Gastroesophageal sphincter (tissue), 4 donors: ENCODE results near the gene BSG. TPM values are rescaled to one million over a fixed set of nuclear protein-coding genes. Genes with fewer than 3 reads are reported as not detected.

Experiments used
- ATAC-seq: fragments of 150-250 bp; one replicate; pipeline ENCODE4 v1.9.1; 2016; ENCODE audit warnings: mild to moderate bottlenecking, moderate library complexity
- H3K27ac ChIP-seq, 4 donors: fragments of 200-600 bp; sonication (generic) in 3 of 4; 1 replicate in 3 of 4; 2 replicates in 1 of 4; pipeline ENCODE4 v1.5.1; 2016 to 2019
- H3K27me3 ChIP-seq: fragments of 200-600 bp; sonication (generic); one replicate; pipeline ENCODE4 v1.5.1; 2019
- H3K36me3 ChIP-seq, 2 donors: fragments of 200-600 bp; sonication (generic); one replicate each; pipeline ENCODE4 v1.5.1; 2019; ENCODE audit warnings: control low read depth in 1 of 2
- H3K4me1 ChIP-seq, 3 donors: fragments of 200-600 bp; sonication (generic); 1 replicate in 2 of 3; 2 replicates in 1 of 3; pipeline ENCODE4 v1.5.1; 2016 to 2019; ENCODE audit warnings: control low read depth in 2 of 3
- H3K4me3 ChIP-seq, 2 donors: fragments of 200-600 bp; sonication (generic); one replicate each; pipeline ENCODE4 v1.5.1; 2019; ENCODE audit warnings: mild to moderate bottlenecking in 1 of 2, moderate library complexity in 1 of 2
- H3K9me3 ChIP-seq, 3 donors: fragments of 200-600 bp; sonication (generic); one replicate each; pipeline ENCODE4 v1.5.1; 2017 to 2019; ENCODE audit warnings: control low read depth in 2 of 3
- EP300 ChIP-seq: sonication (generic); formaldehyde crosslinking; IDR thresholded peaks from one replicate; pipeline ENCODE4 v1.6.1; 2017; ENCODE audit warnings: antibody characterized with exemption, mild to moderate bottlenecking
- POLR2A ChIP-seq, 2 donors: fragments of 450-650 bp; IDR thresholded peaks; one replicate each; pipeline ENCODE4 v1.6.1; 2017; ENCODE audit warnings: antibody characterized with exemption in 2 of 2, mild to moderate bottlenecking in 2 of 2, moderate library complexity in 1 of 2
- POLR2AphosphoS5 ChIP-seq: sonication (generic); formaldehyde crosslinking; IDR thresholded peaks from one replicate; pipeline ENCODE4 v1.6.1; 2017; ENCODE audit warnings: antibody characterized with exemption
- WGBS, 2 donors: methylation state at CpG; one replicate each; pipeline ENCODE4 v1.1.5; 2018; ENCODE audit warnings: low coverage in 1 of 2; 5-methylcytosine and 5-hydroxymethylcytosine counted together
- total RNA-seq, 4 donors: library from RNA; depleted of rRNA; stranded (reverse); fragments of >200 nt; gene quantifications; one replicate each; pipeline ENCODE4 v1.1.0, GENCODE V29; 2016
- TF ChIP-seq, protein P1 (sequence below), 4 experiments: fragments of 200-600 bp in 2 of 4; fragments of 450-650 bp in 2 of 4; sonication (generic) in 1 of 4; IDR thresholded peaks; one replicate each; pipeline ENCODE4 v1.5.1; 2017 to 2019; ENCODE audit warnings: antibody characterized with exemption in 4 of 4, mild to moderate bottlenecking in 2 of 4, moderate library complexity in 2 of 4

Gene BSG
- total RNA-seq, 4 donors from 2014 or later, result 347 to 450 (median 384) TPM

DNA sequence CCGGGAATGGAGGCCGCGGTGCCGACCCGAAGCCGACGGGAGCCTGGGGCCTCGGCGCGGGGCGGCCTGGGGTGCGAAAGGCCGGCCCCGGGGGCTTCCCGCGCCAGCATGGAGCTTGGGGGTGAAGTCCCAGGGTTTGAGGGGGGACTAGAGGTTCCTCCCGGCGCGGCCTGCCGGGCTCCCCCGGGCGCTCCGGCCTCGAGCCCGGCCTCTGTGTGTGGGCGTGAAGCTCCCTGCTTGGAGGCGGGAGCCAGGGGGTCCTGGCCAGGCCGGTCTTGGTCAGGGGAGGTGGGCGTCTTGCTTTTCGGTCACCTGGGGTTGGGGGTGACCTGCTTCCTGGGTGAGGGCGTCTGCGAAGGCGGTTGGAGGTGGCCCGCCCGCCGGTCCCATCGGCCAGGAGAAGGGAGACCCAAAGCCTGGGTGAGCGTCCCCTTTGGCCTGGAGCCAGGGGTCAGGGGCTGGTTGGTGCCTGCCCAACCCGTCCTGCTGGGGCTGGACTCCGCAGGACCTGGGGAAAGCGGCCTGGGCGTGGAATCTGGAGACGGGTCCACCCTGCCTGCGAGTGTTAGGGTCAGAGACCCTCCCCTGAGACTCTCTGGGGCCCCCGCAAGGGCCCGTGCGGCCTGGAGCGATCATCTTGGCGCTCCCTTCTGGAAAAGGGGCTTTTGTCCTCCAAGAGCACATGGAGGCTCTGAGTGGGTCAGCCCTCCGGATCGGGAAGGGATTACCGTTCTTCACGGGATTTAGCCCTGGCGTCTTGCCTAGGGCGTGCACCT is 535 bp downstream of the BSG start:
- H3K4me3 ChIP-seq, result peak overlapping the region; percentile 83 to 87
- no peaks in the 10 kb centered on the region for H3K27me3 ChIP-seq
- peaks cover 0 to 9% of the 10 kb centered on the region in 2 donors for H3K36me3 ChIP-seq
- H3K27ac ChIP-seq, result peak overlapping the region; percentile 49 to 95 (median 92)
- H3K4me1 ChIP-seq, result peaks cover 0 to 63% (median 34%) of the 10 kb centered on the region in 3 donors
- no peaks in the 10 kb centered on the region for H3K9me3 ChIP-seq
- peak; percentile 8 for ATAC-seq
- 0% methylated on average over 3 of the region's 55 CpGs; no CpG with 5 or more reads in 1 of the 2 donors for WGBS, 2 donors
- TF ChIP-seq POLR2AphosphoS5 (no peak), POLR2A (IDR thresholded peaks at IDR 0.05) (no peak), EP300 (no peak)
- TF ChIP-seq, protein P1, sequence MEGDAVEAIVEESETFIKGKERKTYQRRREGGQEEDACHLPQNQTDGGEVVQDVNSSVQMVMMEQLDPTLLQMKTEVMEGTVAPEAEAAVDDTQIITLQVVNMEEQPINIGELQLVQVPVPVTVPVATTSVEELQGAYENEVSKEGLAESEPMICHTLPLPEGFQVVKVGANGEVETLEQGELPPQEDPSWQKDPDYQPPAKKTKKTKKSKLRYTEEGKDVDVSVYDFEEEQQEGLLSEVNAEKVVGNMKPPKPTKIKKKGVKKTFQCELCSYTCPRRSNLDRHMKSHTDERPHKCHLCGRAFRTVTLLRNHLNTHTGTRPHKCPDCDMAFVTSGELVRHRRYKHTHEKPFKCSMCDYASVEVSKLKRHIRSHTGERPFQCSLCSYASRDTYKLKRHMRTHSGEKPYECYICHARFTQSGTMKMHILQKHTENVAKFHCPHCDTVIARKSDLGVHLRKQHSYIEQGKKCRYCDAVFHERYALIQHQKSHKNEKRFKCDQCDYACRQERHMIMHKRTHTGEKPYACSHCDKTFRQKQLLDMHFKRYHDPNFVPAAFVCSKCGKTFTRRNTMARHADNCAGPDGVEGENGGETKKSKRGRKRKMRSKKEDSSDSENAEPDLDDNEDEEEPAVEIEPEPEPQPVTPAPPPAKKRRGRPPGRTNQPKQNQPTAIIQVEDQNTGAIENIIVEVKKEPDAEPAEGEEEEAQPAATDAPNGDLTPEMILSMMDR (IDR thresholded peaks at IDR 0.05), result no peak

DNA sequence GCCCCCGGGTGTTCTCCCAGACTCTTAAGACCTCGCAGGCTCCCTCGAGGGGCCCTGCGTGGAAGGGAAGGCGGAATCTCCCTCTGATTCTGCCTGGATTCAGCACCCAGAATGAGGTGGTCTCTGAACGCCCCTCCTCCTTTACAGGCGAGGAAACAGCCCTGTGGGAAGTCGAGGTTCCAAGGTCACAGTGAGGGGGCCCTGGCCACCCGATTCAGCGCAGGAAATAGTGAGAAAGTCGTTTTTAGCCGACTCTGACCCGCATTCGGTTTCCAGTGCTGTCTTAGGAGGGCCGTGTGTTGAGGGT is 1.1 kb downstream of the BSG start:
- ATAC-seq, result no peak
- Histone ChIP-seq H3K4me1 (peaks cover 0 to 66% (median 34%) of the 10 kb centered on the region in 3 donors), H3K27me3 (no peaks in the 10 kb centered on the region), H3K9me3 (no peaks in the 10 kb centered on the region), H3K27ac (peak overlapping the region in 3 of 4 donors; percentile 91 to 95 (median 93)), H3K36me3 (peaks cover 0 to 15% of the 10 kb centered on the region in 2 donors), H3K4me3 (peak overlapping the region; percentile 83 to 87)
- TF ChIP-seq EP300, result no peak
- TF ChIP-seq POLR2A (IDR thresholded peaks at IDR 0.05), result no peak
- TF ChIP-seq, protein P1 (IDR thresholded peaks at IDR 0.05), result peak in 1 of 4 experiments; percentile 12
- 0% methylated on average over 1 of the region's 15 CpGs; no CpG with 5 or more reads in 1 of the 2 donors for WGBS, 2 donors

DNA sequence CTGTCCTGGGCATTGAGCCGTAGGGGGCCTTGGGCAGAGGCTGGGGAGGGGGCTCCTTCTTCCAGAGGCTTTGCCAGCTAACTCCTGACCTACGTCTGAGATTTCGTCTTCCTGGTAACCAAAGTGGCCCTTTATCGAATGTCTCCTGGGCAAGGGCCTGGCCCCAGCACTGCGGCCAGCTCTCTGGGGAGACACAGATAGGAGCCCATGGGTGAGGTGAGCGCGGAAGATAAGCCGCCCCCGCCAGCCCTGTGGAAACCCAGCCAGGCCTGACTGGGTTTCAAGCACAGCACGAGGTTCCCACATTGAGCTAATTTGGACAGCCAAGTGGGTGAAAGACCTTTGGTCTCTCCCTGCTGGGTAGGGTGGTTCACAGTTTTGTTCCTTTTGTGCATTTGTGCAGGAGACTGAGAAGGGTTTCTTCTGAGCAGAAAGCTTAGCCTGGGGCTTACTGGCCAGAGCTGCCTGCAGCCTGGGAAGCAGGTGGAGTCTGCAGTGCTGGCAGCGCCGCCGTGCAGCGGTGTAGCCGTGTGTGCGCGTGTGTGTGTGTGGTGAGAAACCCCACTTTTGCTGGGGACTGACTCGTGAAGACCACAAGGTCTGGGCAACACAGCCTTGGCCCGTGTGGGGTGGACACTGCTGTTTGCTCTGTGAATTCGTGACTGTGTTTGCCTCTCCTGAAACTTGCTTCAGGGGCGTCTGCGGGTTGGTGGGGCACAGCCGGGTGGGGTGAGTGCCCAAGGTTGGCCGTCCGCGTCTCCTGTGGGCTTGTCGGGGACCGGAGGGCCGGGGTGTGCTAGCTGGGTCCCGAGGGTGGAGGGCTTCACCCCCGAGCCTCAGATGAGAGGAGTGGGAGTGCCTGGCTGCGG is 2.5 kb downstream of the BSG start:
- no peaks in the 10 kb centered on the region for H3K27me3 ChIP-seq
- peaks cover 0 to 66% (median 34%) of the 10 kb centered on the region in 3 donors for H3K4me1 ChIP-seq
- WGBS, 2 donors, result 42 to 100% methylated on average over 1 to 2 of the region's 32 CpGs
- no peak for TF ChIP-seq POLR2A (IDR thresholded peaks at IDR 0.05)
- TF ChIP-seq, protein P1 (IDR thresholded peaks at IDR 0.05), result no peak
- no peak for TF ChIP-seq EP300
- no peak for TF ChIP-seq POLR2AphosphoS5
- ATAC-seq, result no peak
- no peaks in the 10 kb centered on the region for H3K9me3 ChIP-seq
- peak overlapping the region in 1 of 2 donors; percentile 43 for H3K4me3 ChIP-seq
- peak overlapping the region in 3 of 4 donors; percentile 67 to 72 (median 70) for H3K27ac ChIP-seq
- H3K36me3 ChIP-seq, result peaks cover 0 to 29% of the 10 kb centered on the region in 2 donors

DNA sequence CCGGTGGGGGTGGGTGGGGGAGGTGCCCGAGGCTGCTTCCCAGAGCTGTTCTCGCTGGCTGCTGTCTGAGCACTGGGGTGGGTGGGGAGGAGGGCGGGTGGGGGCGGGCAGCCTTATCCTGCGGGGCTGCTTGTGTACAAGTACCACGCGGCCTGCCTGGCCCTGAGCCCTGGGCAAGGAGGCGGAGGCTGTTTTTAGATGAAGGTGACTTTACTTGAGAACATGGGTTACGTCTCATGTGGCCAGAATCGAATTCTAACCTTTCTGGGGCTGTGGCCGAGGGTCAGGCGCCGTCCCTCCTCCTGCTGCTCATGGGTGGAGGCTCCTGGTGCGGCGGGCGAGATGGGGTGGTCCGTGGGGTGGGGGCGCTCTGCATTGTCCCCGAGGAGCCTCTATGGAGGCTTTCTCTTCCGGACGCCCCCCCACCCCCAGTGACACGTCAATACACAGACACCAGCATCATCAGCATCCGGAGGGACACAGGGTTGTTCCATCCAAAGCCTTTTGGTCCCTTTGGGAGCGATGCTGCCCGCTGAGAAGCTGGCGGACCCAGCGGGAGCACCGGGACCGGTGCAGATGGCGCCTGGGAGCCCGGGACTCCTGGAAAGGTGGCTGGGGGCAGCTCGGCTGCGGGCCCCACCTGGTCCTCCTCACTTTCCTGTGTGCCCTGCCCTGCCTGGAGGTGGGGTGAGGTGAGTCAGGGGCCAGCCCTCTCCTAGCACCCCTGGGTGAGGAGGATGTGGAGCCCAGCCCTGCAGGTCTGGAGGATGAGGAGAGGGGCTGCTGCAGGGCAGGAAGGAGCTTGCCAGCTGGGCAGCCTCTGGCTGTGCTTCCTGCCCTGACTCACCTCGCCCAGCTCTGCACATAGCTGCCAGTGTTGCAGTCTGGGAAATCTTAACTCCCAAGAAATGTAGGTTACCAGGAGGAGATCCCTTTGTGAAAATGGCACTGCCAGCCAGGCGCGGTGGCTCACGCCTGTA is 3.4 kb downstream of the BSG start:
- Histone ChIP-seq H3K4me1 (peaks cover 0 to 64% (median 34%) of the 10 kb centered on the region in 3 donors), H3K4me3 (peak overlapping the region in 1 of 2 donors; percentile 43)

More for the DNA sequence above, 3.4 kb downstream of the BSG start:
- Histone ChIP-seq H3K27ac (peak overlapping the region in 3 of 4 donors; percentile 67 to 72 (median 70)), H3K9me3 (no peaks in the 10 kb centered on the region), H3K36me3 (peaks cover 0 to 38% of the 10 kb centered on the region in 2 donors), H3K27me3 (no peaks in the 10 kb centered on the region)
- no peak for ATAC-seq
- 9% methylated on average over 4 of the region's 38 CpGs; no CpG with 5 or more reads in 1 of the 2 donors for WGBS, 2 donors
- TF ChIP-seq EP300 (no peak), POLR2A (IDR thresholded peaks at IDR 0.05) (no peak), POLR2AphosphoS5 (no peak)
- TF ChIP-seq, protein P1 (IDR thresholded peaks at IDR 0.05), result no peak
